Measurements from ENCODE around the gene FBXO31. TPM values are rescaled to one million over a fixed set of nuclear protein-coding genes. Genes with fewer than 3 reads are reported as not detected.

The FBXO31 gene
- total and polyA plus RNA-seq, 9 of the 15 experiments (the other 6 are each of a cell fraction or from before 2014, with no cell fraction given): 0.18 to 33.3 (median 10.9) TPM

GRCh38 chr16:87317750-87318644 lies 65.6 kb downstream of the FBXO31 start (continued):
- TF ChIP-seq NBN (IDR thresholded peaks at IDR 0.05; ENCODE audit: low read depth) (0 out of 2 replicates have a peak, but pooled peaks have one; percentile 19), ATF3 (IDR thresholded peaks at IDR 0.05) (0 out of 2 replicates have a peak, but pooled peaks have one; percentile 4), ATF3 (CRISPR knock-in tag; conservative IDR thresholded peaks at IDR 0.05) (no peak), ZFX (CRISPR knock-in tag; IDR thresholded peaks at IDR 0.05) (no peak; the same call in 1 of the 2 replicates), KDM5B (IDR thresholded peaks at IDR 0.05; ENCODE audit: insufficient replicate concordance, low read depth, low read length) (peak; percentile 33), NR2C2 (CRISPR knock-in tag; IDR thresholded peaks at IDR 0.05) (no peak), NR2C2 (tag; IDR thresholded peaks at IDR 0.05) (no peak; the same call in none of the 2 replicates), CREB1 (IDR thresholded peaks at IDR 0.05) (no peak), CREB1 (CRISPR knock-in tag; IDR thresholded peaks at IDR 0.05) (peak; percentile 46; the same call in 1 of the 2 replicates), YY1 (IDR thresholded peaks at IDR 0.05; ENCODE audit: borderline replicate concordance in 1 of 3, control insufficient read depth in 1 of 3, extremely low read depth in 1 of 3, insufficient read depth in 3 of 3, insufficient read length in 1 of 3, insufficient replicate concordance in 2 of 3, low read depth in 1 of 3, low read length in 2 of 3) (peak in 1 of 3 experiments; percentile 14), SMARCE1 (IDR thresholded peaks at IDR 0.05) (peak; percentile 39; the same call in 1 of the 2 replicates), SMAD2 (IDR thresholded peaks at IDR 0.05; ENCODE audit: low read depth, low read length) (no peak), ZNF778 (CRISPR knock-in tag; IDR thresholded peaks at IDR 0.05) (no peak), MAZ (CRISPR knock-in tag; conservative IDR thresholded peaks at IDR 0.05 in 1 of 2, IDR thresholded peaks at IDR 0.05 in 1 of 2) (peak; percentile 5 to 27; a peak in 1 of 4 replicates), SIN3A (IDR thresholded peaks at IDR 0.05; ENCODE audit: borderline replicate concordance in 2 of 2, control insufficient read depth in 1 of 2, low read depth in 2 of 2, low read length in 2 of 2) (peak; percentile 46 to 55; a peak in 1 of 4 replicates), KDM1A (IDR thresholded peaks at IDR 0.05) (no peak), CBFA2T3 (IDR thresholded peaks at IDR 0.05) (no peak), HBP1 (CRISPR knock-in tag; IDR thresholded peaks at IDR 0.05) (no peak), RBBP5 (IDR thresholded peaks at IDR 0.05; ENCODE audit: borderline replicate concordance, insufficient read depth, low read length, poor library complexity, severe bottlenecking) (no peak)

Data from K562 (cell line).